ENCODE results near the gene LRRC8E.
A peak's percentile ranks its signal among the peaks of the same experiment; 100 is the strongest.
"Not testable (repeated sequence)": the region's sequence is repeated elsewhere in the genome, so short reads cannot be mapped to it uniquely, and the experiment has no call there.

LRRC8E gene

DNA sequence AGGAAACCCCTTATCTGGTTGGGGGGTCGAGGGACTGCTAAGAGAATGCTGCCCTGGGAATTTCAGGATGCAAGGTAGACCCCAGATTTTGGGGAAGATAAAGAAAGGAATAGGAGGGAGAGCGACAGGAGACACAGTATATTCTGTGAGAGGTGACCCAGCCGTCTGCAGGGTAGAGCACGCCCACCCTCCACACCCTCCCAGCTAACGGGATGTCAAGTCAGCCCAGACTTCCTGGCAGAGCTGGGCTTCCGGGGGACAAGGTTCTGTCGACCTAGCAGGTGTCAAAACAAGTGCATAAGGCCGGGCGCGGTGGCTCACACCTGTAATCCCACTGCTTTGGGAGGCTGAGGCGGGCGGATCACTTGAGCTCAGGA, 13.4 kb upstream of the LRRC8E start:
- no peak overlapping the region for H3K27ac Mint-ChIP-seq
- H3K4me3 Mint-ChIP-seq = peak overlapping the region; percentile 33 to 54
- H3K27me3 Mint-ChIP-seq = peaks cover 23 to 45% of the 10 kb centered on the region in 2 donors
- peaks cover 17 to 19% of the 10 kb centered on the region in 2 donors for H3K4me1 Mint-ChIP-seq (ENCODE audit: low read depth in 2 of 2)
- ATAC-seq (replicated peaks) (no peak), DNase-seq (no peak)
- no peaks in the 10 kb centered on the region for H3K9me3 Mint-ChIP-seq
- no peaks in the 10 kb centered on the region for H3K36me3 Mint-ChIP-seq (ENCODE audit: insufficient read depth)

DNA sequence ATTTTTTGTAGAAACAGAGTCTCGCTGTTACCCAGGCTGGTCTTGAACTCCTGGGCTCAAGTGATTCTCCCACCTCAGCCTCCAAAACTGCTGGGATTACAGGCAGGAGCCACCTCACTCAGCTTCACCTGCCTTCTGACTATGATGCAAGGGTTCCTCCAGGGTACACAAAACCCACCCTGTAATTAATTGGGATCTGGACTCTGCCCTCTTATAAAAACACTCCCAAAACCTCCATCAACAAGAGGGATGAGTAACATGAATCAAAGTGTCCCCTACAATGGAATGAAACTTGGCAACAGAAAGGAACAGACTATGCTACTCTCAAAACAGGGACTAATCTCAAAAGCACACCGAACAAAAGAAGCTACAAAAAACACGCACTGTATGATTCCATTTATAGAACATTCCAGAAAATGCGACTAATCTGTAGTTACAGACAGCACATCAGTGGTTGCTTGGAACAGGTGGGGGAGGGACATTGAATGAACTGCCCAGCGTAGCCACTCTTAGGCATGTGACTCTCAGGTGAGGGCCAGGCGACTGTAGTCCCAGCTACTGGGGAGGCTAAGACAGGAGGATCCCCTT, 11.0 kb upstream of the LRRC8E start:
- Mint-ChIP-seq H3K4me1 (ENCODE audit: low read depth in 2 of 2) (peaks cover 3 to 6% of the 10 kb centered on the region in 2 donors), H3K27me3 (peaks cover 9 to 27% of the 10 kb centered on the region in 2 donors), H3K27ac (no peak overlapping the region), H3K4me3 (no peak overlapping the region), H3K36me3 (ENCODE audit: insufficient read depth) (no peaks in the 10 kb centered on the region), H3K9me3 (no peaks in the 10 kb centered on the region)
- ATAC-seq (replicated peaks) (no peak), DNase-seq (no peak)

DNA sequence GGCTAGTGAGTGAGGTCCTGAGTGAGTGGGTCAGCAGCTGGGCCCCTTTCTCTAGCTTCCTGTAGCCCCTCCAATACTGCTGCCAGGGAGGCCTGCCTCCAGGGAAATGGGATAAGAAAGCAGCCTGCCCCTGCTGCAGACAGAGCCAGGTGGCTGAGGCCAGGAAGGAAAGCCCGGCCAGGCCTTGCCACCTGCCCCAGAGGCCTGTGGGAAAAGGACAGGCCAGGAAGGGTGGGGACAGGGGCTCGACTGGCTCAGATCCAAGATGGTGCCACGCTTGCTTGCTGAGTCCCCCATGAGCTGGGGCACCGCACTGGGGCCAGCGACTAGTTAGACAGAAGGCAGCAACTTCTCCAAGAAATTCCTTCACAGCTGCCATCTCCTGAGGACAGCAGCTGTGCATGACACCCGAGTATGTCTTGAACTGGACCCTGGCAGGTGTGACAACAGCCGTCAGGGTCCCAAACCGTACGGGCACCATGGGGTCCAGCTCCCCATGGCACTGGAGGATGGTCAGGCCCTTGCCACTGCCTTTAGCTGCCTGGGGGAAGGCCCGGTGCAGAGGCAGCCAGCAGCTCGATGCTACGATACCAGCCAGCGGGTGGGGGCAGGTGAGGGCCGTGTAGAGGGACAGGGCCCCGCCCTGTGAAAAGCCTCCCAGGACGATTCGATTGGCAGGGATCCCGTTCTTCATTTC, 9.1 kb upstream of the LRRC8E start:
- no peaks in the 10 kb centered on the region for H3K36me3 Mint-ChIP-seq (ENCODE audit: insufficient read depth)
- no peak overlapping the region for H3K27ac Mint-ChIP-seq
- peaks cover 0 to 15% of the 10 kb centered on the region in 2 donors for H3K27me3 Mint-ChIP-seq
- DNase-seq = no peak
- no peak overlapping the region for H3K4me3 Mint-ChIP-seq
- no peak for ATAC-seq (replicated peaks)
- no peaks in the 10 kb centered on the region for H3K9me3 Mint-ChIP-seq
- H3K4me1 Mint-ChIP-seq (ENCODE audit: low read depth in 2 of 2) = peaks cover 0 to 5% of the 10 kb centered on the region in 2 donors

DNA sequence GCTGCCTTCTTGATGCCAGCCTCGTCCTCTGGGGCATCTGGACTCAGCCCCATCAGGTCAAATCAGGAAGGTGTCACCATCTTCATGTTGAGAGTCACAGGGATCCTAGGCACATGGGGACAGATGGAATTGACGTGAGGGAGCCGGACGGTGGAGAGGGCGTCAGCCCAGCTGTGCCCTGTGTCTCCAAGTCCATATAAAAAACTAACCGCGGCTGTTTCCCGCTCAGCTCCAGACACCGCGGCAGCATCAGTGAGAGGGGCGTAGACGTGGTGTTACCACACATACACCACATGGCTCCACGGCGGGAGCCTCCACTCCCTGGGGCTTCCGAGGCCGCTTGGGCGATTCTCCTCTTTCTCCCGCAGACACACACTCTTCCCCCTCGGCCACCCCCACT, 8.5 kb upstream of the LRRC8E start:
- no peak for DNase-seq
- no peaks in the 10 kb centered on the region for H3K9me3 Mint-ChIP-seq
- peaks cover 0 to 1% of the 10 kb centered on the region in 2 donors for H3K4me1 Mint-ChIP-seq (ENCODE audit: low read depth in 2 of 2)
- no peak for ATAC-seq (replicated peaks)
- no peak overlapping the region for H3K27ac Mint-ChIP-seq
- no peak overlapping the region for H3K4me3 Mint-ChIP-seq
- H3K27me3 Mint-ChIP-seq = peaks cover 0 to 11% of the 10 kb centered on the region in 2 donors
- H3K36me3 Mint-ChIP-seq (ENCODE audit: insufficient read depth) = no peaks in the 10 kb centered on the region

DNA sequence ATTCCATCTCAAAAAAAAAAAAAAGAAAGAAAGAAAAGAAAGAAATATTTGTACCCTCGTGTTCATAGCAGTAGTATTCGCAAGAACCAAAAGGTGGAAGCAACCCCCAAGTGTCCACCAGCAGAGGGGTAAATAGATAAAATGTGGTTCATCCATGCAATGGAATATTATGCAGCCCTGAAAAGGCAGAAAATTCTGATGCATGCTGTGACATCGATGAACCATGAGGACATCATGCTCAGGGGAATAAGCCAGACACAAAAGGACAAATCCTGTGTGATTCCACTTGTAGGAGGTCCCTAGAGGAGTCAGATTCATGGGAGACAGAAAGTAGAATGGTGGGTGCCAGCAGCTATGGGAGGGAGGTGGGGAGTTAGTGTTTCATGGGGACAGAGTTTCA, 6.4 kb upstream of the LRRC8E start:
- Mint-ChIP-seq H3K27me3 (no peaks in the 10 kb centered on the region), H3K36me3 (ENCODE audit: insufficient read depth) (no peaks in the 10 kb centered on the region), H3K9me3 (no peaks in the 10 kb centered on the region), H3K4me1 (ENCODE audit: low read depth in 2 of 2) (peaks cover 0 to 1% of the 10 kb centered on the region in 2 donors), H3K4me3 (no peak overlapping the region), H3K27ac (peak overlapping the region in 1 of 2 donors; percentile 5)
- DNase-seq (no peak), ATAC-seq (replicated peaks) (no peak)

DNA sequence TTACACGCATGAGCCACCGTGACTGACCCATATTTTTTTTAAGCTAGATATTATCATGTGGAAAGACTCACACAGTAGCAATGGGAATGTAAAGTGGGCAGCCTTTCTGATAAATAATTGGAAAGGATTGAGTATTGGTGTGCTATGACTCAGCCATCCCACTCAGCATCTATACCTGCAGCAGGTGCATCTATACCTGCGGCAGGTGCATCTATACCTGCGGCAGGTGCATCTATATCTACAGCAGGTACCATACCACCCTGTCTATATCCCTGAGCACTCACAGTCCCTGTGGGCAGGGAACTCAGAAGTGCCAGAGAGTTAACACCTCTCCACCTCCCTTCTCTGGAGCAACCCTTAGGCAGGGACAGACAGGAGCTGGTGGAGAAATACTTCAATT, 5.2 kb upstream of the LRRC8E start:
- Mint-ChIP-seq H3K4me3 (no peak overlapping the region), H3K36me3 (ENCODE audit: insufficient read depth) (no peaks in the 10 kb centered on the region), H3K27me3 (peaks cover 0 to 10% of the 10 kb centered on the region in 2 donors), H3K27ac (no peak overlapping the region), H3K4me1 (ENCODE audit: low read depth in 2 of 2) (peaks cover 0 to 1% of the 10 kb centered on the region in 2 donors), H3K9me3 (no peaks in the 10 kb centered on the region)
- no peak for ATAC-seq (replicated peaks)
- DNase-seq = no peak

DNA sequence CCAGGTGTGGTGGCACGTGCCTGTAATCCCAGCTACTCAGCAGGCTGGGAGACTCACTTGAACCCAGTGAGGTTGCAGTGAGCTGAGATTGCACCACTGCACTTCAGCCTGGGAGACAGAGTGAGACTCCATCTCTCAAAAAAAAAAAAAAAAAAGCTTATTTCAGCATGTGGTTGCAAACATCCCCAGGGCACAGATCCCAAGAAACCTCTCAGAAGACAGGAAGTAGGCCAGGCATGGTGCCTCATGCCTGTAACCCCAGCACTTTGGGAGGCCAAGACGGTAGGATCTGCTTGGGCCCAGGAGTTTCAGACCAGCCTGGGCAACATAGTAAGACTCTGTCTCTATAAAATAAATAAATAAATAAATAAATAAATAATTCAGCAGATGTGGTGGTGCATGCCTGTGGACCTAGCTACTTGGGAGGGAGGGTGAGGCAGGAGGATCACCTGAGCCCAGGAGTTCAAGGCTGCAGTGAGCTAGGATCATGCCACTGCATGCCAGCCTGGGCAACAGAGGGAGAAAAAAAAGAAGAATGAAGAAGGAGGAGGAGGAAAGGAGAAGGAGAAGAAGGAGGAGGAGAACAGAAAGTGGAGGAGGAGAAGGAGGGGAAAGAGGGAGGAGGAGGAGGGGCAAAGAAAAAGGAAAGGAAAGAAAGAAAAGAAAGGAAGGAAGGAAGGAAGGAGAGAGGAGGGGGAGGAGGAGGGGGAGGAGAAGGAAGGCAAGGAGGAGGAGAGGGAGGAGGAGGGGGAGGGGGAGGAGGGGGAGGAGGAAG, 4.3 kb upstream of the LRRC8E start:
- ATAC-seq (replicated peaks) = no peak
- Mint-ChIP-seq H3K4me3 (no peak overlapping the region), H3K36me3 (ENCODE audit: insufficient read depth) (no peaks in the 10 kb centered on the region), H3K27ac (no peak overlapping the region), H3K9me3 (no peaks in the 10 kb centered on the region), H3K4me1 (ENCODE audit: low read depth in 2 of 2) (peaks cover 0 to 1% of the 10 kb centered on the region in 2 donors), H3K27me3 (peaks cover 3 to 16% of the 10 kb centered on the region in 2 donors)
- DNase-seq = no peak

DNA sequence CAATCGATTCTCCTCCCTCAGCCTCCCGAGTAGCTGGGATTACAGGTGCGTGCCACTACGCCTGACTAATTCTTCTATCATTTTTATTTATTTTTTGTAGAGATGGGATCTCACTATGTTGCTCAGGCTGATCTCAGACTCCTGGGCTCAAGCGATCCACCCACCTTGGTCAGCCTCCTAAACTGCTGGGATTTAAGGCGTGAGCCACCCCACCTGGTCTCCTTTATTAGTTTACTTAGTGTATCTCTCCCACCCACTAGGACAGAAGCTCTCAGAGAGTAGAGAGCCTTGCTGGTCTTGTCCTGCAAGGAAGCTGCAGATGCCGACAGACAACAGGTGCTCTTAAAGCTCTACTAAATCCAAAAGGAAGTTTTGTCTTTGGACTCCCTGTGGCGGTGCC, 2.5 kb upstream of the LRRC8E start:
- Mint-ChIP-seq H3K27ac (no peak overlapping the region), H3K27me3 (peaks cover 8 to 30% of the 10 kb centered on the region in 2 donors), H3K4me3 (no peak overlapping the region), H3K4me1 (ENCODE audit: low read depth in 2 of 2) (peaks cover 0 to 1% of the 10 kb centered on the region in 2 donors), H3K9me3 (no peaks in the 10 kb centered on the region), H3K36me3 (ENCODE audit: insufficient read depth) (no peaks in the 10 kb centered on the region)
- ATAC-seq (replicated peaks) = no peak
- no peak for DNase-seq

DNA sequence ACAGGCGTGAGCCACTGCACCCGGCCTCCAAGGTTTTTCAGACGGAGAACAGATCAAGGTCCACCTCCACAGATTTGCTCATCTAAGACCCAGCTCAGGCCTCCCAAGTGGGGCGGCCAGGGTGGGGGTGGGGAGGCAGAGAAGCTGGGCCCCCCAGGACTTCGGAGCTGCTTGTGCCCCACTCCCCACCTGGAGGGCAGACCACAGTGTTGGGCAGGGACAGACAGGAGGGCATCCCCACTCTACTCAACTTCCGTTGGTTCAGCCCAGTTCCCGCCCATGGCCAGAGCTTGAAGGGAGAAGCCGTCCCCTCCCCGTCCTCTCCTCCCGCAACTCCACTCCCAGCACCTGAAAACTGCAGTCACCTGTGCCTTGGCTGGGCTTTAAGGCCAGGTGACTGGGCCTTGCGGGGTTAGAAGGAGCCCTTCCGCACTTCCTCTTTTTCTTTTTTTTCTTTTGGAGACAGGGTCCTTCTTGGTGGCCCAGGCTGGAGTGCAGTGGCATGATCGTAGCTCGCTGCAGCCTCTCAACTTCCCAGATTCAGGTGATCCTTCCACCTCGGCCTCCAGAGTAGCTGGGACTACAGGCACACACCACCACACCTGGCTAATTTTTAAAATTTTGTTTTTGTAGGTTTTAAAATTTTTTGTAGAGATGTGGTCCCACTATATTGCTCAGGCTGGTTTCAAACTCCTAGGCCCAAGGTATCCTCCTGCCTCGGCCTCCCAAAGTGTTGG, 734 bp upstream of the LRRC8E start:
- H3K4me3 Mint-ChIP-seq = no peak overlapping the region

DNA sequence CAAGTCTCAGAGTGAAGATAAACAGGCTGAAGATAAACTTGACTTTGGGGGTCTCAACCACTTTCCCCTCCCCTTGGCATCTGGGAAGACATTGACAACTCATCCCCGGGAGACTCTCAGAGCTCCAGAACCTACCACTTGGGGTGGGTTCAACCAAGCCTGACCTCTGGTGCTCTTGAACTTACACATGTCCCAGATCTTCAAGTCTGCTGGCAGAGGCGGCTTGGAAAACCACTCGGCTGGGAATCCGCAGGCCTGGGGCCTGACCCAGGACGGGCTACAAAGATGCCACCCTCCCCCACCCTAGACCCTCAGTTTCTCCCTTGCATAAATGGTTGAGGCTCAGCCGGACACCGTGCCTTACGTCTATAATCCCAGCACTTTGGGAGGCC, 512 bp downstream of the LRRC8E start:
- Mint-ChIP-seq H3K27me3 (peaks cover 10 to 42% of the 10 kb centered on the region in 2 donors), H3K27ac (no peak overlapping the region), H3K9me3 (no peaks in the 10 kb centered on the region), H3K4me3 (no peak overlapping the region), H3K36me3 (ENCODE audit: insufficient read depth) (no peaks in the 10 kb centered on the region), H3K4me1 (ENCODE audit: low read depth in 2 of 2) (peaks cover 0 to 1% of the 10 kb centered on the region in 2 donors)
- ATAC-seq (replicated peaks) (no peak), DNase-seq (no peak)

More for the DNA sequence above, 734 bp upstream of the LRRC8E start:
- Mint-ChIP-seq H3K27ac (no peak overlapping the region), H3K36me3 (ENCODE audit: insufficient read depth) (no peaks in the 10 kb centered on the region), H3K4me1 (ENCODE audit: low read depth in 2 of 2) (peaks cover 0 to 1% of the 10 kb centered on the region in 2 donors), H3K9me3 (no peaks in the 10 kb centered on the region), H3K27me3 (peaks cover 8 to 40% of the 10 kb centered on the region in 2 donors)
- DNase-seq (no peak), ATAC-seq (replicated peaks) (no peak)

DNA sequence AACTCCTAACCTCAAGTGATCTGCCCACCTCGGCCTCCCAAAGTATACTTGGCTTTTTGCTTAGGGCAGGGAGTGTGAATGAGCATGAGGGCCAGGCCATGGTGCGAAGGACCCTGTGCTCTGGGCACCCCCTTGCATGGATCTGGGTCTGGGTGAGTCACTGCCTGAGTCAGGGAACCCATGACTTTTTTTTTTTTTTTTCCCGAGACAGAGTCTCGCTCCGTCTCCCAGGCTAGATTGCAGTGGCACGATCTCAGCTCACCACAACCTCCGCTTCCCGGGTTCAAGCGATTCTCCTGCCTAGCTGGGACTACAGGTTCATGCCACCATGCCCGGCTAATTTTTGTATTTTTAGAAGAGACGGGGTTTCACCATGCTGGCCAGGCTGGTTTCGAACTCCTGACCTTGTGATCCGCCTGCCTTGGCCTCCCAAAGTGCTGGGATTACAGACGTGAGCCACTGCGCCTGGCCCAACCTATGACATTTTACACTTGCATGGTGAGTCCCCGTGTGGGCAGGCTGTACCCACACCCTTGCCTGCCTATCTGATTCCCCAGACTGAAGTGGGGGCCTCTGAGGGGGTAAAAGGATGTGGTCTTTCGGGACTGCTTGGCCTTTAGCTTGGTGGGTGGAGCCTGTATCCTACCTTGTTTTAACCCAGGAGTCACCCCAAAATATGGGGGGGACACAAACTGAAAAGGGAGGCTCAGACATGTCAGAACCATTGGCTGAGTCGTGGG, 5.2 kb downstream of the LRRC8E start:
- ATAC-seq (replicated peaks); H3K4me1 Mint-ChIP-seq (ENCODE audit: low read depth in 2 of 2): not testable (repeated sequence)

DNA sequence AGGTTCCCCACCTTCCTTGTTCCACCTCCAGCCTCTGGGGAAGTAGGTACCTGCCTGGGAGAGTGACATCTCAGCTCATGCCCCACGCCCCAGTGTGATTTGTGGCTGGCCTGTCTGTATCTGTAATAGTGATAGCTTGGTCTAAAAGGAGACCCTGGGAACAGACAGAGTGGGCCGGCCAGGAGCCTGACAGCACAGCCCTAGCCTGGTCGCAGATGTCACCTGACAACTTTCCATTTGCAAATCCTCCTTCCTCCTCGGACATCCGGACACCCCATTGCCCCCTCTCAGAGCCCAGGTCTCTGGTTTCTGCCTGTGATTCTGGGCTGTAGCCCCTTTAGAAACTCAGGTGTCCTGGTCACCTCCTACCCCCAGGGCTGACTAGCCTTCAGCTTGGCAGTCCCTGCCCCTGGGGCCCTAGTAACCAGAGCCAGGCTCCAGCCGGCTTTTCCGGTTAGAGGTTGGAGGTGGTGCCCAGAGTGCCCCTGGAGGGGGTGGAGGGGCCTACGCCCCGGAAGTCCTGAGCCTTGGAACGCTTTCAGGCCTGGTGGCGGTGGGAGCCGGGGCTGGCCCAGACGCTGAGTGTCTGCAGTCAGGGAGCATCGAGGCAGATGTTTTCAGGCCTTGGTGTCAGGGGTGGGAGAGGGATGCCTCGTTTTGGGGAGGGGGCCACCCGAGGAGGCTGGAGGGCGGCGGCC, 6.5 kb downstream of the LRRC8E start:
- DNase-seq (no peak), ATAC-seq (replicated peaks) (no peak)
- no peaks in the 10 kb centered on the region for H3K36me3 Mint-ChIP-seq (ENCODE audit: insufficient read depth)
- no peak overlapping the region for H3K27ac Mint-ChIP-seq
- H3K27me3 Mint-ChIP-seq = peaks cover 27 to 49% of the 10 kb centered on the region in 2 donors
- H3K4me3 Mint-ChIP-seq = no peak overlapping the region
- H3K9me3 Mint-ChIP-seq = no peaks in the 10 kb centered on the region
- H3K4me1 Mint-ChIP-seq (ENCODE audit: low read depth in 2 of 2) = no peaks in the 10 kb centered on the region

More for the DNA sequence above, 5.2 kb downstream of the LRRC8E start:
- DNase-seq; H3K27ac Mint-ChIP-seq; H3K36me3 Mint-ChIP-seq (ENCODE audit: insufficient read depth); H3K9me3 Mint-ChIP-seq; H3K4me3 Mint-ChIP-seq: not testable (repeated sequence)
- peaks cover 36 to 61% of the 10 kb centered on the region in 2 donors for H3K27me3 Mint-ChIP-seq

Data from effector memory CD8-positive, alpha-beta T cell (primary cell).